MCF 10A (cell line): ENCODE results near the gene SKOR1. TPM values are rescaled to one million over a fixed set of nuclear protein-coding genes. Genes with fewer than 3 reads are reported as not detected.

Source experiments
- BruUV-seq: library from RNA; stranded (reverse); fragments of 400-500 nt; replicated peaks from 2 replicates; lab custom pipeline; 2021; lab: Mats Ljungman, UMichigan
- CTCF ChIA-PET: fragments of 300-600 bp; sonication (Branson Sonifier 250); formaldehyde crosslinking; extraction: SDS; loops from one replicate; lab custom pipeline; 2021; ENCODE audit warnings: antibody characterized with exemption, inconsistent platforms; lab: Yijun Ruan, JAX
- POLR2A ChIA-PET: fragments of 300-600, 350-650 bp; sonication (Branson Sonifier 250); formaldehyde crosslinking; extraction: SDS; loops from one replicate; lab custom pipeline; 2020; ENCODE audit warnings: antibody characterized with exemption, inconsistent platforms; lab: Yijun Ruan, JAX
- DNase-seq: peaks from one replicate; pipeline ENCODE4 v3.0.0-alpha.2; 2018; ENCODE audit not compliant: unreplicated experiment
- H3K27ac Mint-ChIP-seq: one replicate; pipeline ENCODE4 v1.8.0; 2022; ENCODE audit warnings: mild to moderate bottlenecking, low read depth, mixed read lengths; ENCODE audit not compliant: unreplicated experiment
- H3K27me3 Mint-ChIP-seq: one replicate; pipeline ENCODE4 v1.8.0; 2022; ENCODE audit warnings: mixed read lengths; ENCODE audit not compliant: insufficient read depth, unreplicated experiment
- H3K36me3 Mint-ChIP-seq: one replicate; pipeline ENCODE4 v1.8.0; 2022; ENCODE audit warnings: mild to moderate bottlenecking, moderate library complexity, mixed read lengths; ENCODE audit not compliant: insufficient read depth, unreplicated experiment
- H3K4me1 Mint-ChIP-seq: one replicate; pipeline ENCODE4 v1.8.0; 2022; ENCODE audit warnings: mixed read lengths; ENCODE audit not compliant: insufficient read depth, unreplicated experiment
- H3K4me3 Mint-ChIP-seq: one replicate; pipeline ENCODE4 v1.8.0; 2022; ENCODE audit warnings: mild to moderate bottlenecking, moderate library complexity, mixed read lengths; ENCODE audit not compliant: unreplicated experiment
- H3K9me3 Mint-ChIP-seq: one replicate; pipeline ENCODE4 v1.8.0; 2022; ENCODE audit warnings: mixed read lengths; ENCODE audit not compliant: unreplicated experiment
- CTCF ChIP-seq: fragments of 200-600 bp; IDR thresholded peaks from one replicate; pipeline ENCODE4 v1.8.0; 2022; ENCODE audit warnings: antibody characterized with exemption, mild to moderate bottlenecking; ENCODE audit not compliant: unreplicated experiment
- intact Hi-C: fragments of 100-400 bp; cut with micrococcal nuclease; formaldehyde crosslinking; loops from 2 replicates; pipeline ENCODE4 v1.14.1; 2022
- total RNA-seq: library from RNA; stranded (reverse); gene quantifications from 2 replicates; pipeline ENCODE4 v1.2.3, GENCODE V29; 2022

SKOR1 gene
- total RNA-seq, 1 experiment from 2014 or later: 0.07 TPM

- no peak for DNase-seq
These were observed 43.2 kb upstream of the SKOR1 start for GRCh38 chr15:67781907-67782690.

GRCh38 chr15:67782691-67782991 lies 42.7 kb upstream of the SKOR1 start:
- no peak for TF ChIP-seq CTCF
- Mint-ChIP-seq H3K4me1 (no peaks in the 10 kb centered on the region), H3K36me3 (peaks cover 17% of the 10 kb centered on the region), H3K27ac (no peak overlapping the region), H3K4me3 (no peak overlapping the region), H3K9me3 (no peaks in the 10 kb centered on the region), H3K27me3 (no peaks in the 10 kb centered on the region)
- CTCF ChIA-PET: interaction anchor here (0.6 to 1.0 kb wide), 2 partner anchors 13 to 452 kb away, joined by 3 read pairs; no protein-coding TSS in a partner anchor
- POLR2A ChIA-PET: no interaction called here
- intact Hi-C loops: no loop called here
- no peak for DNase-seq
- no TSS peak for BruUV-seq

More at GRCh38 chr15:67781907-67782690, 43.2 kb upstream of the SKOR1 start:
- no peaks in the 10 kb centered on the region for H3K4me1 Mint-ChIP-seq
- ChIA-PET CTCF (interaction anchor here (0.5 to 0.6 kb wide), 2 partner anchors 452 to 874 kb away, joined by 3 to 4 read pairs; no protein-coding TSS in a partner anchor), POLR2A (interaction anchor here (1.1 kb wide), 1 partner anchor 9 kb away, joined by 3 read pairs; no protein-coding TSS in a partner anchor)
- H3K27me3 Mint-ChIP-seq: no peaks in the 10 kb centered on the region
- no peak overlapping the region for H3K4me3 Mint-ChIP-seq
- H3K9me3 Mint-ChIP-seq: no peaks in the 10 kb centered on the region
- H3K36me3 Mint-ChIP-seq: peaks cover 17% of the 10 kb centered on the region
- H3K27ac Mint-ChIP-seq: no peak overlapping the region
- no TSS peak for BruUV-seq
- TF ChIP-seq CTCF: no peak
- intact Hi-C loops: no loop called here

GRCh38 chr15:67783303-67783702 lies 42.0 kb upstream of the SKOR1 start:
- Mint-ChIP-seq H3K4me1 (no peaks in the 10 kb centered on the region), H3K9me3 (no peaks in the 10 kb centered on the region), H3K27me3 (no peaks in the 10 kb centered on the region), H3K4me3 (no peak overlapping the region), H3K27ac (no peak overlapping the region), H3K36me3 (peaks cover 17% of the 10 kb centered on the region)
- no peak for TF ChIP-seq CTCF
- BruUV-seq: no TSS peak
- intact Hi-C loops: no loop called here
- DNase-seq: no peak
- ChIA-PET CTCF (interaction anchor here (1.0 kb wide), 1 partner anchor 14 kb away, joined by 3 read pairs; no protein-coding TSS in a partner anchor), POLR2A (no interaction called here)

- ChIA-PET POLR2A (no interaction called here), CTCF (no interaction called here)
These were observed 41.1 kb upstream of the SKOR1 start for GRCh38 chr15:67784090-67784781.

More at GRCh38 chr15:67784090-67784781, 41.1 kb upstream of the SKOR1 start:
- no TSS peak for BruUV-seq
- no peak for DNase-seq
- H3K36me3 Mint-ChIP-seq: peaks cover 17% of the 10 kb centered on the region
- no peak for TF ChIP-seq CTCF
- no peak overlapping the region for H3K27ac Mint-ChIP-seq
- no peaks in the 10 kb centered on the region for H3K4me1 Mint-ChIP-seq
- intact Hi-C loops: no loop called here
- no peaks in the 10 kb centered on the region for H3K9me3 Mint-ChIP-seq
- no peaks in the 10 kb centered on the region for H3K27me3 Mint-ChIP-seq
- H3K4me3 Mint-ChIP-seq: no peak overlapping the region
